Testis (tissue), 3 donors: ENCODE results near the gene ASB6. TPM values are rescaled to one million over a fixed set of nuclear protein-coding genes. Genes with fewer than 3 reads are reported as not detected.

Experiments used
- DNase-seq: peaks from one replicate; pipeline ENCODE4 v3.0.0-alpha.2; 2019
- H3K27ac ChIP-seq, 2 donors: fragments of 200-600 bp; sonication (generic); one replicate each; pipeline ENCODE4 v1.5.1; 2019
- H3K27me3 ChIP-seq: fragments of 200-600 bp; sonication (generic); one replicate; pipeline ENCODE4 v1.5.1; 2019
- H3K36me3 ChIP-seq: fragments of 200-600 bp; sonication (generic); one replicate; pipeline ENCODE4 v1.5.1; 2017; ENCODE audit warnings: low read depth; ENCODE audit errors: missing control alignments
- H3K4me1 ChIP-seq: fragments of 200-600 bp; sonication (generic); one replicate; pipeline ENCODE4 v1.5.1; 2019
- H3K4me3 ChIP-seq, 2 donors: fragments of 200-600 bp; sonication (generic); one replicate each; pipeline ENCODE4 v1.5.1; 2017 to 2019
- H3K9me3 ChIP-seq: fragments of 200-600 bp; sonication (generic); one replicate; pipeline ENCODE4 v1.5.1; 2017
- CTCF ChIP-seq, 3 experiments: fragments of 450-650 bp in 2 of 3; fragments of 200-600 bp in 1 of 3; sonication (generic) in 1 of 3; IDR thresholded peaks; one replicate each; pipeline ENCODE4 v1.5.1; 2016 to 2019; ENCODE audit warnings: antibody characterized with exemption in 3 of 3, mild to moderate bottlenecking in 2 of 3, moderate library complexity in 1 of 3
- POLR2A ChIP-seq: fragments of 450-650 bp; IDR thresholded peaks from one replicate; pipeline ENCODE4 v1.6.1; 2017; ENCODE audit warnings: antibody characterized with exemption, mild to moderate bottlenecking, moderate library complexity
- WGBS, 2 donors: methylation state at CpG; one replicate each; pipeline ENCODE4 v1.1.5; 2018; 5-methylcytosine and 5-hydroxymethylcytosine counted together
- intact Hi-C: fragments of 100-400 bp; cut with DNase I; formaldehyde crosslinking; loops from one replicate; pipeline ENCODE4 v1.15.1; 2023; ENCODE audit warnings: low total_unique reads
- polyA plus RNA-seq: library from polyadenylated mRNA; stranded (reverse); fragments of 350-450 nt; fragmentation: Illumina TruSeq; extraction: RNeasy Lipid Tissue Mini Kit (QIAGEN cat#74804); gene quantifications from one replicate; pipeline ENCODE4 v1.2.3, GENCODE V29; 2014; ENCODE audit warnings: low read depth, low replicate concordance; ENCODE audit not compliant: insufficient read depth
- total RNA-seq, 2 donors: library from RNA; depleted of rRNA; stranded (reverse); fragments of >200 nt; gene quantifications; one replicate each; pipeline ENCODE4 v1.2.3, GENCODE V29; 2016

Gene ASB6
- total and polyA plus RNA-seq, 3 donors from 2014 or later, result 21.4 to 61.7 (median 51.2) TPM

GRCh38 chr9:129624168-129624759 lies 17.7 kb downstream of the ASB6 start:
- intact Hi-C loops, result no loop called here
- Histone ChIP-seq H3K9me3 (no peaks in the 10 kb centered on the region), H3K27ac (no peak overlapping the region), H3K27me3 (no peaks in the 10 kb centered on the region), H3K36me3 (no peaks in the 10 kb centered on the region), H3K4me3 (no peak overlapping the region), H3K4me1 (peaks cover 25% of the 10 kb centered on the region)
- 40 to 59% methylated on average over 12 of the region's 12 CpGs for WGBS, 2 donors
- no peak for TF ChIP-seq POLR2A
- TF ChIP-seq CTCF (IDR thresholded peaks at IDR 0.05), result peak; percentile 53 to 72 (median 58)
- DNase-seq, result peak; percentile 66

GRCh38 chr9:129623331-129623730 lies 18.6 kb downstream of the ASB6 start:
- Histone ChIP-seq H3K27me3 (no peaks in the 10 kb centered on the region), H3K4me1 (peaks cover 17% of the 10 kb centered on the region), H3K9me3 (no peaks in the 10 kb centered on the region), H3K27ac (no peak overlapping the region), H3K36me3 (no peaks in the 10 kb centered on the region), H3K4me3 (no peak overlapping the region)
- intact Hi-C loops, result no loop called here
- no peak for DNase-seq
- TF ChIP-seq POLR2A (no peak), CTCF (IDR thresholded peaks at IDR 0.05) (no peak)
- WGBS, 2 donors, result 72 to 76% methylated on average over 6 of the region's 6 CpGs

- H3K27me3 ChIP-seq, result no peaks in the 10 kb centered on the region
- intact Hi-C loops, result no loop called here
- H3K4me3 ChIP-seq, result peak within 1 kb of the TSS; percentile 53 to 61
- H3K27ac ChIP-seq, result no peak within 1 kb of the TSS
- no peak for DNase-seq
- 20 to 23% methylated on average over 5 to 21 of the region's 21 CpGs for WGBS, 2 donors
- H3K36me3 ChIP-seq, result no peaks in the 10 kb centered on the region
- no peak for TF ChIP-seq POLR2A
- peaks cover 8% of the 10 kb centered on the region for H3K4me1 ChIP-seq
- no peaks in the 10 kb centered on the region for H3K9me3 ChIP-seq
Observed at GRCh38 chr9:129620669-129621295, 21.2 kb downstream of the ASB6 start, which contains the start of gene C9orf50. Gene C9orf50 (minus strand): TSS chr9:129621101. CDS start chr9:129620574, 527 bp downstream.

DNA sequence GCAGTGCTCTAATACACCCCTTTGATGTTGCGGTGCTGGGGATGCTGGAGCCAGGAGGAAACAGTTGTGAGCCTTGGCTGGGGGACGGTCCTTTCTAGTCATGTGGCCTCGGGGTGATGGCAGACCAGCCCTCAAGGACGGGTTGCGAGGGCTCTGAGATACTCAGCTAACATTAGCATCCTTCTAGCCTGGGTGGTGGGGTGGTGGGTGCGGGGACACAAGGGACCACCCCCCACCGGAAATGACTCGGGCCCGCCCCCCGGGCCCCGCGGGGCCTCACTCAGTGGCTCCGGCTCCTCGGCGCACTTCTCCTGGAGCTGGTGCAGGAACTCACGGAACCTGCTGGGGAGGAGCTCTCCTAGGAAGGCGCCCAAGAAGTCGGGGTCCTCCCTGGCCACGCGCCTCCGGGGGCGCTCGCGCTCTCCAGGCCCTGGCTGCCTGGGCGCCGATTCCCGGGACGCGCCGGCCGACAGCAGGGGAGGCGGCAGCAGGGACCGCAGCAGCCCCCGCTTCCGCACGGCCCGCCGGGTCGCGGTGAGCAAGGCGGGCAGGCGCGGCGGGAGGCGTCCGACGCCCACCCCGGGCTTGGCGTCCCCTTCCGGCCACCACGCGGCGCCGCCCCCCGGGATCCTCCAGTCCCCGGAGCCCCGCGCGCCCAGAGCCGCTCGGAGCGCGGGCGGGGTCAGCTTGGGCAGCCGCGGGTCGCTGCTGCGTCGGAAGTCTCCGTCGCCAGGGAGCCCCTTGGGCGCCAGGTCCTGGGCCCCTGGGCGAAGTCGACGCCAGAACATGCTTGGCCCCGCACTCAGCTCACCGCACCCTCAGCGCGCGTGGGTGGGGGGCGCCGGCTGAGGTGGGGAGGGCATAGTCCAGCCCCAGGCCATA lies 21.9 kb downstream of the ASB6 start:
- H3K27ac ChIP-seq, result no peak overlapping the region
- 0% methylated on average over 33 of the region's 82 CpGs; no CpG with 5 or more reads in 1 of the 2 donors for WGBS, 2 donors
- TF ChIP-seq CTCF (IDR thresholded peaks at IDR 0.05) (no peak), POLR2A (no peak)
- intact Hi-C loops, result no loop called here
- DNase-seq, result no peak
- peaks cover 8% of the 10 kb centered on the region for H3K4me1 ChIP-seq
- no peaks in the 10 kb centered on the region for H3K36me3 ChIP-seq
- no peaks in the 10 kb centered on the region for H3K27me3 ChIP-seq
- no peaks in the 10 kb centered on the region for H3K9me3 ChIP-seq
- H3K4me3 ChIP-seq, result peak overlapping the region; percentile 53 to 61

DNA sequence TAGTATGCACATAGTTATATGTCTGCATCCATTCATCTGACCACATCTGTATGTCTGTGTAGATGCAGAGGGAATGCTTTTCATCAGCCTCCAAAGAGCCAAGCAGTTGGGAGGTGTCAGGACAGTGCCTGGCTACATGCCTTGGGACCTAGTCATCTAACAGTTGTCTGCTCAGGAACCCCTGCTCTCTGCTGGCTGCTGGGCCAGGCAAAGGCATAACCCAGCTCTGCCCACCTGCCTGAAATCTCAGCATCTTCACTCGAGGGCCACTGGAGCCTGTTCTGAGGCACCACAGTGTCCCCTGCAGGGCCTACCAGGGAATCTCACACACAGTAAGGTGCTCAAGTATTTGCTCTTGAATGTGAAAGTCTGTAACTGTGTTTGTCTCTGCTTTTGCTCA lies 24.8 kb downstream of the ASB6 start:
- Histone ChIP-seq H3K27me3 (no peaks in the 10 kb centered on the region), H3K27ac (no peak overlapping the region), H3K9me3 (no peaks in the 10 kb centered on the region), H3K4me1 (peaks cover 8% of the 10 kb centered on the region), H3K4me3 (no peak overlapping the region), H3K36me3 (no peaks in the 10 kb centered on the region)
- 19% methylated on average over 1 of the region's 1 CpG; no CpG with 5 or more reads in 1 of the 2 donors for WGBS, 2 donors
- intact Hi-C loops, result no loop called here
- no peak for DNase-seq
- no peak for TF ChIP-seq POLR2A
- no peak for TF ChIP-seq CTCF (IDR thresholded peaks at IDR 0.05)
